Inflammatory macrophage treated with lipopolysaccharide for 4 hours (primary cell): Measurements from ENCODE around the gene NBEA.

Source experiments
- DNase-seq: peaks from one replicate; pipeline ENCODE4 v3.0.0-alpha.2; 2020

The NBEA gene

DNA sequence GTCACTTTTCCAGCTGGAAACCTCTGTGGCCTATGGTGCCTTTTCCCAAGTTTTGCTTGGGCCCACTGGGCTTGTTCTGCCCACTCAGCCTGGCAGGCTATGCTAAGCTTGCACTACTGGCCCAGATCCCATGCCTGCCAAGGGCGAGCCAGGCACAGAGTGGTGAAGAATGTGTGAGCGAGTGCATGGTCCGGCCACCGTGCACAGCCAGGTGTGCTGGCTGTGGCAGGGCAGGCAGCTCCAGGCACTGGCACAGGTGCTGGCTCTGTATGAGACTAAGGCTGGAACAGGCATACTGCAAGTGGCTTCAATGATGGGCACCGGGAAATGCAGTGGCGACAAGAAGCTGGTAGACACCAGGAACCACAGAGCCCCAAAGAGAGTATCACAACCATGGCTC lies 584.5 kb downstream of the NBEA start:
- no peak for DNase-seq

DNA sequence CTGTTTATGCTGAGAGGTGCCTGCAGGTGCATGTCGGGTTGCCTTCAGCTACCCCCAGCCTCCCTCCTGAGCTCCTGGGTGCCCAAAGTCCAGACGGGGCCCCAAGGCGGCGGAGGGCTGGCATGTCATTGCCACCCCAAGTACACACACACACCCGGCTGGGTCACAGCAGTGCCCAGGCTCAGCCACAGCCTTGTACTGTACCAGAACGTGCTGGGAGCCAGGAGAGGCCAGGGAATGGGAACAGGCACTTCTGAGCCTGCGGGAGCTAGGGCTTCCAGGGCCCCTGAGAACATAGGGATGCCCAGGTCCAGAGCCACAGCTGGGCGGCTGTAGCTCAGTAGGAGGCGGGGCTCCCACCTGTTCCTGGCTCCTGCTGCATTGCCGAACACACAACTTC lies 585.4 kb downstream of the NBEA start:
- DNase-seq, result no peak

DNA sequence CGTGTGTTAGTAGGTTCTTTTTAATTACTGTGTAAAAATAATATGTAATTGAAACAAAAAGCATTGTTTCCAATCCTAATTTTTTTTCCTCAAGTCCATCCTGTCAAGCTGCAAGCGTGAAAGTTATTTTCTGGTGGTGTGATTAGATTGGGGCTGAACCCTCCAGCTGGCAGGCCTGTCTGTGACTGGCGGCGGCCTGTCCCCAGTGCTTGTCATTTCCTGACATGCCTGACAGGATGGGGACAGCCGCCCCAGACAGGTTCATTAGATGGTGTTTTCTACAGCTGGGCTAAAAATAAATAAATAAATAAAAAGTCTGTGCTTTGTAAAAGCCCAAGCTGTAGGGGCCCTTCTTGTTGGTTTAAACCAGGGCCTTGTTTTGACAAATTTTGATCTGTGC lies 588.1 kb downstream of the NBEA start:
- DNase-seq, result no peak

DNA sequence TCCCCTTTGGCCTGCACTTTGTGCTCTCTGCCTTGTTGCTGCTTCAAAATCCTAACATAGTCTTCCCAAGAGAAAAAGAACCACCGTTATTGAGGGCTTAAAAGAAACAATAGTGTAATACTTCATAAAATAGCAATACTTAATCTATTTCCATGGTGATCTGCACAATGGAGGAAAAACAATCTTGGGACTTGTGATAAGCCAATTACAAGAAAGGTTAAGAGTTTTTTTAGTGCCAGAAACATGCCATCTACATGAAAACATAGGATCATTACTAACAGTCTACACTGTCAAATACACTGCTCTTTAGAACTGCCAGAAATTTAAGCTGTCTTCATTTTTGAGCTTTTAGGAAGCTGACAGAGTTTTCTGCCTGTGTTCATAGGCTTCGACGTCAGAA lies 588.5 kb downstream of the NBEA start:
- DNase-seq, result no peak

DNA sequence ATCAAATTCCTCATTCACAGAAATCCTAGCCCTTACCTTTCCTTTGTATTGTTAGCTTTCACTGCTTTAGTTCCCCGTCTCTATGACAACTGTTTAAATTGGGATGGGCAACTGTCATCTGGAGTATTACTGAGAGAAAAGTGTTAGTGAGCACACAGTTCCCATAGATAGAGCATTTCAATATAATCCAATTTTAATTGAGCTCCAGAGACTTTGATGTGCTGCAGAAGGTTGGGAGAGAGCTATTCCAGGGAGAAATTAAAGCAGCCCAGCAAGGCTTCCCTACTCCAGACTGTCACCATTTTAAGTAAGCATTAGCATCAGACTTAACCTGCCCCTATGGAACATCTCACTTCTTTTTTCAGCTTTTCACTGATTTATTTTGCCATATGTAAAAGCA lies 589.5 kb downstream of the NBEA start:
- no peak for DNase-seq

DNA sequence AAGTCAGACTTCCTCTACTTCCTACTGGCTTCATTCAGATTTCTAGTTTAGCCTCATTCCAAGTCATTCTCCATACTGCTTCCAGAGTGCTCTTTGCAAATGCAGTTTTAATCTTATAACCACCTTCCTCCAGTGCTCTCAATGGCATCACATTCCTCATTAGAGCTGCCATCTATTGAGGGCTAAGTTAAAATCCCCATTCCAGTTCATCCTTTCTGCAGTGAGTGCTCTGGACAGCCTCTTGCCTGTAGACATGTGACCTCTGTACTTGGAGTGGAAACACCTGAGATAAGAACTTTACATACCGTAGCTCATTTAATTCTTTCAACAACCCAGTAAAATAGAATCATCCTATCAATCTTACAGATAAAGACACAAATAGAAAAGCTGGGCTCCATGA lies 592.3 kb downstream of the NBEA start:
- DNase-seq, result no peak

DNA sequence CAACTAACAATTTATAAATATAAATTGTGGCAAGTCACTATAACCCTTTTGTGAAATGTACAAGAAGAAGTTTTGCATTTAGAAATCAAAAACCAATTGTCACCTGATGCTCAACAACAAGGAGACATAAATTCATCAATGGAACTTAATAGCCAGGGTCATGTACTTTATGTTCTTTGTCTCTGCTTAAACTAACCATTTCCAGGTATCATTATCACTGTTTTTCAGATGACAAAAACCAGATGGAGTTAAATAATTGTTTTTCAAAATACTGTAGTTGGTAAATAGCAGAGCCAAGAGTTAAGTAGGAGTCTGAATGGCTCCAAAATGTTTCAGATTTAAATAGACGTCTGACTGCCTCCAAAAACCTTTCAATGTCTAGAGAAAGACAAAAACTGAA lies 606.7 kb downstream of the NBEA start:
- no peak for DNase-seq

DNA sequence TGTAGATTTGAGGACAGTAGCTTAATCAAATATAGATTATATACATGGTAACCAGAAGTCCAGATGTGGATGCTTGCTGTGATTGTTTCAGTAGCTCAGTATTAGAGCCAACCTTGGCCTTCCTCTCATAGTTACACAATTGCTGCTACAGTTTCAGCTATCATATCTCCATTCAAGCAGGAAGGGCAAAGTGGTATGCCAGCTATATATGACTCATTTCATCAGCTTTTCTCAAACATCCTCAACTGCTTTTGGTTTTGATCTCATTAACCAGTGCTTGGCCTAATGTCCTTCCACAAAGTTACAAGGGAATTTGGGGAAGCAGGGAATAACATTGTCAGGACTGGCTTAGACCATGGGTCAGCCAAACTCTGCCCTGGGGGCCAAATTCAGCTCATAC lies 607.4 kb downstream of the NBEA start:
- peak; percentile 3 for DNase-seq

DNA sequence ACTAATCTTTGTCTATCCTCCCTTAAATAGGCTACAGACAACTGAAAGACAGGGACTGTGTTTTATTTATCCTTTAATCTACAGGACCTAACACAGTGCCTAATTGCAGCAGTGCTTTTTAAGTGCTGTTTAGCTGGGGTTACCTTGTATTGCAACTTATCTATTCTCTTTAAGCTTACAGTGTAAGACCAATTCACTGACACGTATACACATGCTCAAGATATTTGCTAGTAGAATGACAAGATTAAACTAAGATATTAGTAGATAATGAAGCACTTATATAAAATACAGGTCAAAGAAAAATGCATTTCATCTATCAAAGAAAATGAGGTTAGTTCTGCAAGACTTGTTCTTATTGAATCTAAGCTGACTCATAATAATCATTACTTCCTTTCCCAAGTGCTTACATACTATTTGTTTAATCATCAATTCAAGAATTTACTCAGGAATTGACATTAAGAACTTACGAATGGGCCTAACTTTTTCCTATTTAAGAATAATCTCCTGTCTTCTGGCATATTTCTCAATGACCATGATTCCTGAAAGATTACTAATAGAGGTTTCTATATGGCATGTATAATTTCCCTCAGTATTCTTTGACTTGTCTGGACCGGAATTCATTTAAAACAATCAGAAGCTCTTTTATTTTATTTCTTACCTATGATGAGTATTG lies 610.2 kb downstream of the NBEA start:
- DNase-seq, result no peak

DNA sequence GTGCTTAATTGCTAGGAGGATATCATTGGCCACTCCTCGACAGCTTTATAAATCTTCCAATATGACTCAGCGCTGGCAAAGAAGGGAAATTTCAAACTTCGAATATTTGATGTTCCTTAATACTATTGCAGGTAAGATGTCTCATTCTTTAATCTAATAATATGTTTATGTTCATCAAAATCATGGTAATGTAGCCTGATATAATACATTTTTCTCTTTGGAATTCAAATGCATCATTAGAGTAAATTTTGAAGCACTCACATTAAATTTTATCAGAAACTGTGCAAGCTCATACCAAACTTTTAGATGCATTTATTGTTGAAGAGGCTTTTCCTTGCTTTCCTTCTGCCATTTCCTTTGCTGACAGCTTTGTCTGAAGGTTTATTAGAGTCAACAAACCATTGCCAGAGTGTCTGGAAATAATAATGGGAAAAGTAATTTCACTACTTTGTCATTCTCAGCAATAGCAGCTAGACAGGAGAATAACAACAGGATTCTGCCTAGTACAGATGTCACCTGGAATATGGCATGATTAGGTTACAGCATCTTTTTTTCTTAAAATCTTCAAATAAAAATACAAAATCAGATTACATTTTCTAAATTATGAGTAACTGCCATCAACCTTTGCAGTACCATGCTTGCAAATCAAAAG lies 613.0 kb downstream of the NBEA start:
- DNase-seq, result no peak

DNA sequence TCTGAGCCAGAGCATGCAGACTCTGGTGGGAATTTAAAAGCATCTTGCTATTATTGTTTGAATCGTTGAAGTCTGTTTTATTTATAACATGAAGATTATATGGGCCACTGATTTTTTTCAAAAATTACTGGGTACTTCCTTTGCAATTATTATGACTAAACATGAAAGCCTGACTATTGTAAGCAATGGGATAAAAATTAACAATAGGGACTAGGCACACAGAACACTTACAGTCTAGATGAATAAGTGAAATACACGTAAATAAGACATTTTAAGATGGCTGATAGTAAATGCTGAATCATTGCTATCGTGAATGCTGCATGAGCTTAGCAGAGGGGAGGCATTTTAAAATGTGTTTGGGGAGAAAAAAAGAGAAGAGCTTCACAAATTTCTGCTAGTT lies 615.4 kb downstream of the NBEA start:
- no peak for DNase-seq

DNA sequence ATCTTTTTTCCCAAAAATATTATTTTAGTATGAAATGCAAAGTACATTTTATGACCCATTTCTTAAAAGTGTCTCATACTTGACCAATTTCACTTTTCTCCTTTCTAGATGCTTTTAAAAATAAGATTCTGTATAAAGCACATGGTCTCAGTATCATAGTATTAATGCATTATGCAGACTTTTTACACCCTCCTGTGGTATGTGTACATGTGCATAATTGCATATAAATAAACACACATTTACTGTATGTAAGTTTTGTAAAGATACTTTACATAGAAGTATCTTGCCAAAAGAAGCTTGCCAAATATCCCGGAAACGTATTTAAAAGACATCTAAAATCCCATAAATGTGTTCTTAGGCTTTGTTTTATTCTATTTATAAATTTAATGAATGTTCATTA lies 619.5 kb downstream of the NBEA start:
- DNase-seq, result no peak

DNA sequence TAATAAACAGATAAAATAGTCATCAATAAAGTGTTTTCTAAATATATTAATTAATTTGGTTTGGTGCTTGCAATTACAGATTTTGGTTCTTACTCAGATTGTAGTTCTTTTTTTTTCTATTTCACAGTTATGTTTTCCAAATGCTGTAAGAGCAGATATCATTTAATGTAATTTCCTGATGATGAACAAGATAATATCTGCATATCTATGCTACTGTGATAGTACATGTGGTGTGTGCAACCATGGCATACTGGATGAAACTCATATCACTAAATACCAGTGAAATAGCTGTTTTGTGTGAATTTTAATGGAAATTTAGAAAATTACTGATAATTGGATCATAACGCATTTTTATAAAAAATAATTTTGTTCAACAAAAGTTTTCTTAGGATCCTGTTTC lies 623.2 kb downstream of the NBEA start:
- DNase-seq, result no peak

DNA sequence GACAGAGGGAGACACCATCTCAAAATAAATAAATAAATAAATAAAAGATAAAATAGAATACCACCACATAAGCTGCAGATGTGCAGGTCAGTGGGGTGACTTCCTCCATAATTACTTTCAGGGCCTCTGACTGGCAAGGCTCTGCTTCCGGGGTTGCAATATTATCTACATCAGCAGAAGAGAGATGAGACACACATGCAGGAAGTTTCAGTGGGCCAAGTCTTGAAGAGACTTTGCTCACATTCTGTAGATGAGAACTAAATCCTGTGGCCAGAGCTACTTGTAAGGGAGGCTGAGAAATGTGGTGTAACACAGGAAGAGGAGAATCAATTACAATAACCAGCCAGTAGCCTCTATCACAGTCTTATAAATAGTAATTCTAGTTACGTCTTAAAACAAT lies 624.3 kb downstream of the NBEA start:
- DNase-seq, result no peak

DNA sequence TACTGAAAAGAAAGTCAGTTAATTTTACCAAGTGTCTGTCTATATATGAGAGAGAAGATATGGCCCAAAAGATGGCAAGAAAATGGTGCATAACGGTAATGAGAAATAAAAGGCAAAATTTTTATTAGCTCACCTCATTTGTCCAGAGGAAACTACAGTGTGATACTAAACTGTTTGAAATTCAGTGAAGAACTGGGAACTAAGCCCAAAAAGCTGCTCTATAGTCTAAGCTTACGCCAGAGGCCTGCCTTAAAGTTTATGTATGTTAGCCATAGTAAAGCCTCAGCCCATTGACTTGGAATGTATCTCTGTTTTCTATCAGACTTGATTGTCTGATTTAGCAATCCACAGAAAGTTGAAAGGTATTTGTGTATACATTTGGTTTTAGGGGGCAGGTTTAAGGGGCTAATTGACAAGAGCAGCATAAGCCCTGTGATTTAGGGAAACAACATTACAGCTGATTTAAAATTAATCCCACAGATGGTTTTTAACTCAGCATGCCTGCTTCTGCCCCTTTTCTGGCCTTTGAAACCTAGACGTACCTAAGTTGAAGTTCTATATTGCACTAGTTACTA lies 625.4 kb downstream of the NBEA start:
- no peak for DNase-seq

DNA sequence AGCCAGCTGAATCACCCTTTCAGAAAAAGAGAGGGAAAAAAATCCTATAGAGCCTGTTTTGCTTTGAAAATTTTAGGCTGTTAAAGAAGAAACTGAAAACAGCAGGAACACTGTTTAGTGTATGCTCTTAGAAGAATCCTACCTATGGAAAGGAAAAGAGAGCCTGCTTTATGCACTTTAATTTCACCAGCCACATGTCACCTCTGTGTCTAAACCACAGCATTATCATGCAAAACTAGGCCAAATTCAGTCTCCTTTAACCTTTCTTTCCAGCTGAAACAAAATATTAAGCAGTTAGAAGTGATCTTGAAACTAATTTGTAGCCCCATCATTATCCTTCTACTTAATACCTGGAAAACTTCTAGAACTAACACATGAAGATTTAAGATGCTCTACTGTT lies 631.6 kb downstream of the NBEA start:
- no peak for DNase-seq

DNA sequence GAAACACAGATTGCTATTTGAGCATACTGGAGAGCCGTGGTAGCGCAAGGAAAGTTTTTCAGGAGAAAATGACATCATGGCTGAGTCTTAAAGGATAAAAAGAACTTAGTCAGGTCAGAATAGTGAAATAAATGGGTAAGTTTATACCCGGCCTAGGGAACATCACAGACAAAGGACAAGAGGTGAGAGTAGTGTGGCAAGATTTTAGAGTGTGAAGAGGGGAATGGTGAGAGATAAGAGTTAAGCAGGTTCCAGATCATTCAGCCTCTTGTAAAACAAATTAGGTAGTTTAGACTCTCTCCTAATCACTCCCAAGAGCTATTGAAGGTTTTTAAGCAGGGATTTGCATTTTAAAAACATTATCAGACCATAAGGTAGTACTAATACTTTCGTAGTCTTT lies 650.4 kb downstream of the NBEA start:
- no peak for DNase-seq

DNA sequence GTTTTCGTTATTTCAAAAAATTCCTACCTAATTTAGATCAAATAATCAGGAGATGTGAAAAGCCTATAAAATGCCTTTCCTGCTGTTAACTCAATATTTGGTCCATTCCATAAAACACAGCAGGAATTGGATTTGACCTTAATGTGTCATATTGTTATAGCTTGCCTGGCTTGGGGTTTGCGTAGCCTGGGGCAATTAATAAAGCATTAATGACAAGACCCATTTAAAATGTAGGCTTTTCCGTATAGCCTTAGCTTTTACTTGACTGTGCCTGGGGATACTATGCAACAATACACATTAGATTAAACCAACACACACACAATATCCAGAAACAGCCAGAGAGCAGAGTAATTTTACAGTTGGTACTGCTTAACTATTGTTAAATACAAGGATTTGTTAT lies 651.6 kb downstream of the NBEA start:
- no peak for DNase-seq

DNA sequence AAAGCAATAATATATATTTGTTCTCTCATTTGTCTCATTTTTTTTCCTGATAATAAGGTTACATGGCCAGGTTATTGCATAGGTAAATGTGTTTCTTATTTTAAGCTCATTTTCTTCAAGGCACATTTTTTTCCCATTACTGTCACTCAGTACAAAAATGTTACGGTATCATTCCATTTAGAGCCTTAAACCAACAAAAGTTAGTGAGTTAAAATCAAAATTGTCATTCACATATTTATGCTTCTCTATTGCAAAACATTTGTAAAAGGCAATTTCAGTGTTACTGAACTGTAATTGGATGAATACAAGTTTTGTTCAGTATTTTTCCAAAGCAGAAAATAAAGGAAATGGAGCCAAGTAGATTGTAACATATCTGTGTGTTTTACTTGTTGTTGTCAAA lies 652.0 kb downstream of the NBEA start:
- no peak for DNase-seq

DNA sequence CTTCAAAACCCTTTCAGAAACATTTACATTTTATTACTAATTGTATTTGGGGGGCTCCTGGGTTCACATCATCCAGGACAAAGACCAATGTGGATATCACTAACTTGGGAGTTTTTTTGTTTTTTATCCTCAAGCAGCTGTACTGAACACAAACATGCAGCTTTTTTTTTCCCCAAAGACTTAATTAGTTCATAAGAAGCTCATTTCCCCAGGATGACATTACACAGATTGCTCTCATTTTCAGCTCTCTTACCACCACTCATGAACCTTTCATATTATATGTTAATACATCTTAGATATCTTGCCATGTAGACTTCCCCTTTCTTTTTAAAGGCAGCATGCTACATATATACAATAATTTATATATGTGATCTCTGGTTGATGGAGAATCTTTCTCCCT lies 653.1 kb downstream of the NBEA start:
- no peak for DNase-seq

DNA sequence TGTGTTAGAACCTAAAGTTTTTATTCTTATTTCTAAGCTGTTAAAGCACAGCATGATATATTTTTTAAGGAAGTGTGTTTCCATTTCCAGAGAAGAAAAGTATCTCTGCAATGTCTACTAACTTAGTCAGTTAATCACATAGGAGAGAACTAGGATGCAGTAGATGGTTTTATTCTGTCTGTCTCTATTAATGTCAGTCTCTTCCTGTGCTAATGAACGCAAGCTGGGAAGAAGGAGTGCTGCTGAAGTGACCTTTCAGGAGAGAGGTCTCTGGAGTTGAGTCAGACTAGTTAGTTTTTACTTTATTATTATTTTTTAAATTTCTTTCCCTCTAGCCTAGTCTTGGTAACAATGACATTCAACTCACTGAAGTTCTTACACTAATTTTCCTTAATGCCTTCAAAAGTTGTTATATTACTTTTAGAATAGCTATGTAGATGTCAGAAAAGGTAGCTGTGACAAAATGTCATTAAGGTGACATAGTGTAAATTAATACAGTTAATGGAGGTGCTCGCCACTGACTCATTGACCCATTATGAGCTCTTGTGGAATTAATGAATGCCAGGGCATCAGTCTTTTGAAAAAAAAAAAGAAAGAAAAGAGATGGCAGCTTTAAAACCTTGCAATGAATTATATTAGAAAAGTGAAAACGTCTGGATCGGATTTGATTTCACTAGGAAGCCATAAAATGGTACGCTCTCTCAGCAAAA lies 654.4 kb downstream of the NBEA start:
- DNase-seq, result no peak

DNA sequence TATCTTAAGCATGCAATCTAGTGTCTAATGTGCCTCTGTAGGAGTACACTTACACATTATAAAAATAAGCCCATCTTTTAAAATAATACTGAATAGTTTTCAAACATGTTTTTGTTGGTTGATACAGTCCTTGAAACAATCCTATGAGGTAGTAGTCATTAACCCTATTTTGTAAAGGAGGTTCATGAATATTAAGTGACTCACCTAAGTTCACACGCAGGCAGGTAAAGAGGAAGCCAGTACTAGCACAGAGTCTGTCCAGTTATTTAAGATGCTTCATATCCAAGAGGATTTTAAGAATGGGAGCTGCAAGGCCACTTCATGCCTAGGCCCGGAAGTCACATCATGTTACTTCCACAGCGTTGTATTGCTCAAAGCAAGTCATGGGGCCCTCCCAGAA lies 655.4 kb downstream of the NBEA start:
- no peak for DNase-seq

DNA sequence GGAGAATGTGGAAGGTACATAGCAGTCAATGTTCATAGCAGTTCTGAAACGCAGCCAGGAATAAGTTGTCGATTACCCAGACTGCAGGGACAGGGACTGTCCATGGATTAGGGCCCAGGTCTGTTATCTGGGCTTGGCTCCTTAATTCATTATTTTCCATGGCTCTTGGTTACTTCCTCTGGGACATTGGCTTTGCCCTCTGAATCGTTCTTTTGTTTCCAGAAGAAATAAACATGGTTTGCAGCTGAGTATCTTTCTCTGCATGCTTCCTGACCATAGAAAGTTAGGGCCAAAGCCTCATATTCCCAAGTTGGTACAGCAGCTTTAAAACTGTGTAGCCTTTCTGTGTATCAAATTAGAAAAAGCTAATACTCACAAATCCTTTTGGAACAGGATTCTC lies 656.2 kb downstream of the NBEA start:
- DNase-seq, result no peak

DNA sequence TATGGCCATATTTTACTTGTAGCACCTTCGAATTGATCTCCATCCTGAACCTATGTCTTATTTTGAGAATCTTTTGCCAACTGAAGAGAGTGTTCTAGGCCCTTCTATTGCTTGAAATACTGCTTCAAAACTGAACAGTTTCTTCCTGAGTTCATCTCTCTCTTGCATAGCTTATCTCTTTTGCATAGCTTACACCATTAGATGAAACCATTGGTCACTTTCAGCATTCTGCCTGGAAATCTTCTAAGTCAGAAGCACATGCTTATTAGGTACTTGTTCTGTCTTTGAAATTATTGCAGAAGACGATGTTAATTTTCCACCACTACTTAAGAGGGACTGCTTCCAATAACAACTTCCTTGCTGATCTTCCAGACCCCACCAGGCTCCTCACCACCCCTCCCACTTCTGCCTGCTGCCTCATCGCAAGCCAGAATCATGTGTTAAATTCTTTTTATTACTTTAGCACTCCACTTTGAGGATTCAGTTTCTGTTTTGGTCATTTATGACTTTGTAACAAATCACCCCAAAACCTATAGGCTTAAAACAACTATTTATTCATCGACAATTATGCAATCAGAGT lies 656.8 kb downstream of the NBEA start:
- DNase-seq, result no peak
